HL-60 (cell line): ENCODE results near the gene TRIM17.

ENCODE experiments used
- DNase-seq, 2 experiments: peaks; one replicate each; pipeline ENCODE4 v3.0.0-alpha.2; 2010 to 2020; ENCODE audit warnings: low read depth in 1 of 2, low spot score in 1 of 2
- H3K27ac ChIP-seq: fragments of 250-450 bp; sonication (Bioruptor Pico); replicated peaks from 2 replicates; pipeline ENCODE4 v1.5.1; 2020; ENCODE audit warnings: mild to moderate bottlenecking, moderate library complexity
- H3K27me3 ChIP-seq: fragments of 250-450 bp; sonication (Bioruptor Pico); 2 replicates; pipeline ENCODE4 v1.5.1; 2021; ENCODE audit warnings: mild to moderate bottlenecking, moderate library complexity; ENCODE audit not compliant: insufficient read depth, poor library complexity, severe bottlenecking
- H3K4me3 ChIP-seq: replicated peaks from 2 replicates; pipeline ENCODE4 v1.5.1; 2011; ENCODE audit warnings: mild to moderate bottlenecking, control low read depth, low read length; ENCODE audit not compliant: insufficient read depth
- CTCF ChIP-seq: IDR thresholded peaks from one replicate; pipeline ENCODE4 v1.5.1; 2011; ENCODE audit warnings: low read length, control low read depth, inconsistent platforms; ENCODE audit not compliant: insufficient read depth
- GABPA ChIP-seq: IDR thresholded peaks from 2 replicates; pipeline ENCODE4 v1.6.1; 2012; ENCODE audit warnings: low read depth
- POLR2AphosphoS5 ChIP-seq: IDR thresholded peaks from 2 replicates; pipeline ENCODE4 v1.6.1; 2012; ENCODE audit warnings: low read depth
- REST ChIP-seq: IDR thresholded peaks from 2 replicates; pipeline ENCODE4 v1.6.1; 2012; ENCODE audit warnings: low read depth; ENCODE audit not compliant: insufficient replicate concordance
- SPI1 ChIP-seq: IDR thresholded peaks from 2 replicates; pipeline ENCODE4 v1.6.1; 2012; ENCODE audit warnings: low read depth, mild to moderate bottlenecking, borderline replicate concordance

The TRIM17 gene

GRCh38 chr1:228391411-228392020, 25.1 kb downstream of the TRIM17 start:
- H3K27ac ChIP-seq: no peak overlapping the region
- TF ChIP-seq REST: no peak
- no peak for TF ChIP-seq POLR2AphosphoS5
- TF ChIP-seq SPI1: no peak
- TF ChIP-seq GABPA: no peak
- TF ChIP-seq CTCF: no peak
- H3K4me3 ChIP-seq: no peak overlapping the region

GRCh38 chr1:228390649-228391048, 26.0 kb downstream of the TRIM17 start:
- Histone ChIP-seq H3K27ac (no peak overlapping the region), H3K4me3 (no peak overlapping the region), H3K27me3 (no peaks in the 10 kb centered on the region)
- DNase-seq: no peak
- TF ChIP-seq POLR2AphosphoS5: no peak
- no peak for TF ChIP-seq SPI1
- no peak for TF ChIP-seq GABPA
- no peak for TF ChIP-seq REST
- no peak for TF ChIP-seq CTCF

More at GRCh38 chr1:228391411-228392020, 25.1 kb downstream of the TRIM17 start:
- no peaks in the 10 kb centered on the region for H3K27me3 ChIP-seq
- DNase-seq: no peak

- no peak overlapping the region for H3K4me3 ChIP-seq
These were observed 29.3 kb downstream of the TRIM17 start for GRCh38 chr1:228387321-228387720.

More at GRCh38 chr1:228387321-228387720, 29.3 kb downstream of the TRIM17 start:
- Histone ChIP-seq H3K27ac (no peak overlapping the region), H3K27me3 (no peaks in the 10 kb centered on the region)
- DNase-seq: no peak
- no peak for TF ChIP-seq SPI1
- TF ChIP-seq REST: no peak
- no peak for TF ChIP-seq POLR2AphosphoS5
- TF ChIP-seq CTCF: no peak
- TF ChIP-seq GABPA: no peak
